Measurements from ENCODE around the gene ANKK1. TPM values are rescaled to one million over a fixed set of nuclear protein-coding genes. Genes with fewer than 3 reads are reported as not detected.

Gene ANKK1, protein sequence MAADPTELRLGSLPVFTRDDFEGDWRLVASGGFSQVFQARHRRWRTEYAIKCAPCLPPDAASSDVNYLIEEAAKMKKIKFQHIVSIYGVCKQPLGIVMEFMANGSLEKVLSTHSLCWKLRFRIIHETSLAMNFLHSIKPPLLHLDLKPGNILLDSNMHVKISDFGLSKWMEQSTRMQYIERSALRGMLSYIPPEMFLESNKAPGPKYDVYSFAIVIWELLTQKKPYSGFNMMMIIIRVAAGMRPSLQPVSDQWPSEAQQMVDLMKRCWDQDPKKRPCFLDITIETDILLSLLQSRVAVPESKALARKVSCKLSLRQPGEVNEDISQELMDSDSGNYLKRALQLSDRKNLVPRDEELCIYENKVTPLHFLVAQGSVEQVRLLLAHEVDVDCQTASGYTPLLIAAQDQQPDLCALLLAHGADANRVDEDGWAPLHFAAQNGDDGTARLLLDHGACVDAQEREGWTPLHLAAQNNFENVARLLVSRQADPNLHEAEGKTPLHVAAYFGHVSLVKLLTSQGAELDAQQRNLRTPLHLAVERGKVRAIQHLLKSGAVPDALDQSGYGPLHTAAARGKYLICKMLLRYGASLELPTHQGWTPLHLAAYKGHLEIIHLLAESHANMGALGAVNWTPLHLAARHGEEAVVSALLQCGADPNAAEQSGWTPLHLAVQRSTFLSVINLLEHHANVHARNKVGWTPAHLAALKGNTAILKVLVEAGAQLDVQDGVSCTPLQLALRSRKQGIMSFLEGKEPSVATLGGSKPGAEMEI
- under 1 TPM; 0.10 to 0.32 TPM for total RNA-seq

DNA sequence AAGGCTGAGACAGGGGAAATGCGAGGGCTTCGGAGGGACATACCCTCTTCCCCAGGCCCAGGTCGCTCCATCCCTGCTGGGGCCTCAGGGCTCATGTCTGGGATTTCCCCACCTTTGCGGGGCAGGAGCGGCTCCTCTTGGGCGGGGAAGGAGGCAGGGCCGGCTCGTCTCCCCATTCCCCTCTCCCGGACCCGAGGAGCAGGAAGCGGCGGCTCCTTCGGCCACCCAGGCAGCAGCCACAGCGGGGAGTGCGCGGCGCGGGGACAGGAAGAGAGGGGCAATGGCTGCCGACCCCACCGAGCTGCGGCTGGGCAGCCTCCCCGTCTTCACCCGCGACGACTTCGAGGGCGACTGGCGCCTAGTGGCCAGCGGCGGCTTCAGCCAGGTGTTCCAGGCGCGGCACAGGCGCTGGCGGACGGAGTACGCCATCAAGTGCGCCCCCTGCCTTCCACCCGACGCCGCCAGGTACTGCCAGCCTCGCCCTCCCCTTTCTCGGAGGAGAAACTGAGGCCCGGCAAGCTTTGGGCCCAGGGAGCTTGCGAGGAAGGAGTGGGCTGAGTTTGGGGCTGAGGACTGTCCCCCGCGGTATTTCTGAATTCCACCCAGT lies at the start of gene ANKK1:
TSS of gene ANKK1 (plus strand) at position 175 of the 607 bp plus-strand sequence. CDS start at position 281, 106 bp downstream.
- H3K27ac ChIP-seq: no peak within 1 kb of the TSS
- H3K9me3 ChIP-seq: no peaks in the 10 kb centered on the region
- H3K36me3 ChIP-seq: no peaks in the 10 kb centered on the region
- no peak within 1 kb of the TSS for H3K9ac ChIP-seq (ENCODE audit: low read depth in 2 of 2, low read length in 2 of 2)
- intact Hi-C loops (cut with DNase I): no loop called here
- H3K4me1 ChIP-seq: no peaks in the 10 kb centered on the region
- TF ChIP-seq, protein P1, sequence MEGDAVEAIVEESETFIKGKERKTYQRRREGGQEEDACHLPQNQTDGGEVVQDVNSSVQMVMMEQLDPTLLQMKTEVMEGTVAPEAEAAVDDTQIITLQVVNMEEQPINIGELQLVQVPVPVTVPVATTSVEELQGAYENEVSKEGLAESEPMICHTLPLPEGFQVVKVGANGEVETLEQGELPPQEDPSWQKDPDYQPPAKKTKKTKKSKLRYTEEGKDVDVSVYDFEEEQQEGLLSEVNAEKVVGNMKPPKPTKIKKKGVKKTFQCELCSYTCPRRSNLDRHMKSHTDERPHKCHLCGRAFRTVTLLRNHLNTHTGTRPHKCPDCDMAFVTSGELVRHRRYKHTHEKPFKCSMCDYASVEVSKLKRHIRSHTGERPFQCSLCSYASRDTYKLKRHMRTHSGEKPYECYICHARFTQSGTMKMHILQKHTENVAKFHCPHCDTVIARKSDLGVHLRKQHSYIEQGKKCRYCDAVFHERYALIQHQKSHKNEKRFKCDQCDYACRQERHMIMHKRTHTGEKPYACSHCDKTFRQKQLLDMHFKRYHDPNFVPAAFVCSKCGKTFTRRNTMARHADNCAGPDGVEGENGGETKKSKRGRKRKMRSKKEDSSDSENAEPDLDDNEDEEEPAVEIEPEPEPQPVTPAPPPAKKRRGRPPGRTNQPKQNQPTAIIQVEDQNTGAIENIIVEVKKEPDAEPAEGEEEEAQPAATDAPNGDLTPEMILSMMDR (IDR thresholded peaks at IDR 0.05): peak; percentile 39
- H3K27me3 ChIP-seq: peaks cover 6% of the 10 kb centered on the region
- DNase-seq: peak; percentile 36
- peak within 1 kb of the TSS; percentile 11 for H3K4me3 ChIP-seq

DNA sequence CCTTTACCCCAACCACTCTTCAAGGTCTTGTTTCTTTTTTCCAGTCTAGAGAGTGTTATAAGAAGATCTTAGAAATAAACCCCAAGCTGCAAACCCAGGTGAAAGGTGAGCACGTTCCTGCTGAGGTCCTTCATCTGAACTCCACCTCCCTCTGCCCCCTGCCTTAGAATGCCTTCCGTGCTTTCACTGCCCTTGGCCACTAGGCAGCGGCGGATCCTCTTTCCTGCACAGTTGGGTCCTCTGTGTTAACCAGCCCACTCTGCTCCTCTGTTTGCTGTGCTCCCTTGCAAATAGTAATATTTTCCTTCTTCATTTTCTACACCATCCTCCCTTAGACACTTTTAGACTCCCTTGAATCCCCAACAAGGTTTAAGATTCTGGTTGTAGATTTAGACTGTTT lies 48.8 kb upstream of the ANKK1 start:
- no peak overlapping the region for H3K4me3 ChIP-seq
- no peak overlapping the region for H3K27ac ChIP-seq
- no peaks in the 10 kb centered on the region for H3K27me3 ChIP-seq
- H3K4me1 ChIP-seq: no peaks in the 10 kb centered on the region
- no peaks in the 10 kb centered on the region for H3K36me3 ChIP-seq
- no peak for DNase-seq
- no peak overlapping the region for H3K9ac ChIP-seq (ENCODE audit: low read depth in 2 of 2, low read length in 2 of 2)
- H3K9me3 ChIP-seq: no peaks in the 10 kb centered on the region
- intact Hi-C loops (cut with DNase I): no loop called here
- TF ChIP-seq, protein P1 (IDR thresholded peaks at IDR 0.05): no peak

DNA sequence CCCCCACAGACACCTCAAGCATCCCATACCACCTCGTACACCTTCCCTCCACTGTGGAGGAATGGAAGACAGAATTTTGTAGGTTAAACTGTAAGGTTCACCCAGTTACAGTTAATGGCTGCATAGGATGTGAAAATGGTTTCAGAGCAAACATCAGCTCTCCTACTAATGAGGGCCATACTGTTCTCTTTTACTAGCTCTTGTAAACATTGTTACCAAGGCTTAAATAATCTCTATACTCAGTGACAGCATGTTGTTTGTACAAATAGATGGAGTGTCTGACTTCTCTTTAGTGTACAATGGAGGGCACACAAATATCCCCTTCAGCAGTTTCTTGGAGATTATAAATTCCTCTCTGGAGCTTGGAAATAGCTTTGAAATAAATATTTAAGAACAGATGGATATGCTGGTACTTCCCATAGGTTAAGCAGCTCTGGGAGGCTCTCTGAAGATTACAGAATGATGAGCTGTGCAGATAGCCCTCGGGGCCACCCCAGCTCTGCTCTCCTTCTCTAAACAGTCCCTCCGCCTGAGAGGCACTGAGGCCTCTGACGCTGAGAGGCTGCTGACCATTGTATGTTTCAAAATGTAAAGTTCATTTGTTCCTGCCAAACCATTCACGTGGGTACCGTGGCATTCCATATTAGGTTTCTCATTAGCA lies 47.5 kb upstream of the ANKK1 start:
- Histone ChIP-seq H3K27me3 (no peaks in the 10 kb centered on the region), H3K4me3 (no peak overlapping the region), H3K4me1 (no peaks in the 10 kb centered on the region), H3K36me3 (no peaks in the 10 kb centered on the region), H3K9me3 (no peaks in the 10 kb centered on the region), H3K27ac (no peak overlapping the region), H3K9ac (ENCODE audit: low read depth in 2 of 2, low read length in 2 of 2) (no peak overlapping the region)
- DNase-seq: no peak
- intact Hi-C loops (cut with DNase I): no loop called here
- TF ChIP-seq, protein P1 (IDR thresholded peaks at IDR 0.05): no peak

DNA sequence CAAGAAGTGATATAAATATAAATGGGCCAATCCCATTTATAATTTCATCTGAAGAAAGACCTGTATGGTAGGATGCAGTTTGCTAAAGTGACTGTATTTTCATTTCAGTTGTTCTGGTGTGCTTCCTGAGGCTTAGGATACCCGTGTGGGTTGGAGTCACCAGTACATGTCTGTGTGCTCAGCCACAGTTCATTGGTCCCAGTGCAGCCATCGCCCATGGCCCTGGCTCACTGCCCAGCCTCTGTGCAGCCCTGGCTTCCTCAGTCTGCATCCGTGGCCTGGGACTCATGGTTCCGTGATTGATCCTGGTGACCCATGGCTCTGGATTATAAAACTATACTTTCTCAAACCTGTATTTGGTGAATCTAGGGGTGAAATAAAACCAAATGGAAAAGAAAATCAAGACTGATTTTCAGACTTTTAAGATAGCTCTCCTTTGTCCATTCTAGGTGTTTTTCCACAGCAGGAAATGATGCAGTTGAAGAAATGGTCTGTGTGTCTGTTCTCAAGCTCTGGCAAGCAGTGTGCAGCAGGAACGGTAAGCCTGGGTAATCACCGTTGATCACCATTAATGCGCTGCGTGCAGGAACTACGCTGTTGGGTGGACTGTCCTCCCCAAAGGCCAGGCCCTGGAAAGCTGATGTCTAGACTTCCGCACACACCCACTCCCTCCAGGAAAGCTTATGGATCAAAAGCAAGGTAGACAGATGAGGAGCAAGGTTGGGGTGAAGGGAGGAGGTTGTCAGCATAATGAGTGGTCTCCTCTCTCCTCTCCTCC lies 46.0 kb upstream of the ANKK1 start:
- Histone ChIP-seq H3K4me1 (no peaks in the 10 kb centered on the region), H3K27ac (no peak overlapping the region), H3K9me3 (no peaks in the 10 kb centered on the region), H3K27me3 (no peaks in the 10 kb centered on the region), H3K4me3 (no peak overlapping the region), H3K36me3 (no peaks in the 10 kb centered on the region), H3K9ac (ENCODE audit: low read depth in 2 of 2, low read length in 2 of 2) (no peak overlapping the region)
- TF ChIP-seq, protein P1 (IDR thresholded peaks at IDR 0.05): no peak
- intact Hi-C loops (cut with DNase I): no loop called here
- no peak for DNase-seq

Measured in colonic mucosa (tissue), 4 donors.